ENCODE measurements around the gene LARGE1. TPM values are rescaled to one million over a fixed set of nuclear protein-coding genes. Genes with fewer than 3 reads are reported as not detected.

LARGE1 gene
- total and polyA plus RNA-seq, 2 of the 8 experiments (the other 6 are each of a cell fraction or from before 2014, with no cell fraction given) = 43.7 to 83.0 TPM

- H3K79me2 ChIP-seq (ENCODE audit: control insufficient read depth in 1 of 2, insufficient read depth in 2 of 2, low read length in 2 of 2) = peaks cover 0 to 79% of the 10 kb centered on the region in 2 experiments; a peak in 3 of 4 replicates
- no peaks in the 10 kb centered on the region for H3K36me3 ChIP-seq (ENCODE audit: control insufficient read depth in 2 of 4, insufficient read depth in 4 of 4, low read length in 3 of 4)
- peaks cover 6 to 8% of the 10 kb centered on the region in 2 experiments for H4K20me1 ChIP-seq (replicated peaks in 1 of 2; ENCODE audit: control insufficient read depth in 1 of 2, insufficient read depth in 2 of 2, low read length in 2 of 2)
- H3K9me3 ChIP-seq (ENCODE audit: insufficient read depth in 2 of 2, low read depth in 1 of 2, low read length in 1 of 2) = no peaks in the 10 kb centered on the region
- ChIA-PET CTCF (ENCODE audit: partially characterized antibody) (interaction anchor here (0.6 kb wide), 1 partner anchor 420 kb away, joined by 3 read pairs; no protein-coding TSS in a partner anchor), POLR2A (ENCODE audit: partially characterized antibody) (no interaction called here)
- H3K4me2 ChIP-seq (ENCODE audit: insufficient read depth in 1 of 2, low read depth in 2 of 2, low read length in 2 of 2) = no peak overlapping the region
- H2BK15ac ChIP-seq (ENCODE audit: low read length) = no peak overlapping the region
- no peak overlapping the region for H2BK12ac ChIP-seq (ENCODE audit: low read depth, low read length)
- H3K23me2 ChIP-seq (ENCODE audit: low read depth, low read length) = no peaks in the 10 kb centered on the region
- peaks cover 6% of the 10 kb centered on the region; the same call in 1 of the 2 replicates for H3K79me1 ChIP-seq (ENCODE audit: low read depth, low read length)
- H3K9ac ChIP-seq (replicated peaks in 1 of 4; ENCODE audit: extremely low read depth in 1 of 4, low read depth in 3 of 4, low read length in 3 of 4) = no peak overlapping the region
- H2BK20ac ChIP-seq (ENCODE audit: low read length) = no peak overlapping the region
- H2BK120ac ChIP-seq (replicated peaks; ENCODE audit: low read depth, low read length) = no peak overlapping the region
- H3K27ac ChIP-seq (ENCODE audit: low read depth, low read length) = no peak overlapping the region
- no peaks in the 10 kb centered on the region for H3K27me3 ChIP-seq (replicated peaks in 1 of 4; ENCODE audit: control insufficient read depth in 3 of 4, extremely low read depth in 1 of 4, insufficient read depth in 3 of 4, low read length in 3 of 4)
- H3K14ac ChIP-seq (ENCODE audit: insufficient read length) = no peak overlapping the region
- H4K5ac ChIP-seq (ENCODE audit: insufficient read length, low read depth, low read length) = no peak overlapping the region
- no peak overlapping the region for H3K18ac ChIP-seq (ENCODE audit: extremely low read depth, low read length)
- TF ChIP-seq E2F6 (IDR thresholded peaks at IDR 0.05) = no peak
- H2BK5ac ChIP-seq (ENCODE audit: low read depth, low read length) = no peak overlapping the region
- H3K56ac ChIP-seq (replicated peaks; ENCODE audit: insufficient read length, low read depth, low read length) = no peak overlapping the region
- H4K8ac ChIP-seq (ENCODE audit: extremely low read depth, insufficient read depth, low read length) = no peak overlapping the region
- no peak overlapping the region for H4K91ac ChIP-seq (replicated peaks; ENCODE audit: insufficient read length, low read length)
- H3K23ac ChIP-seq (ENCODE audit: insufficient read length) = no peak overlapping the region
- no peak overlapping the region for H2AFZ ChIP-seq (ENCODE audit: low read length)
- H2AK5ac ChIP-seq (ENCODE audit: low read depth, low read length) = no peak overlapping the region
- H3K4me1 ChIP-seq (replicated peaks in 1 of 4; ENCODE audit: control insufficient read depth in 3 of 4, insufficient read depth in 4 of 4, low read length in 3 of 4) = no peaks in the 10 kb centered on the region
- FAIRE-seq (no peak), DNase-seq (ENCODE audit: low read depth in 1 of 2, low spot score in 2 of 2) (no peak)
- 95% methylated on average over 7 of the region's 7 CpGs; no CpG with 5 or more reads in 1 of the 2 experiments for WGBS, 2 experiments (ENCODE audit: extremely low coverage in 1 of 2, insufficient coverage in 1 of 2, insufficient read length in 1 of 2, insufficient replicate concordance in 2 of 2, low coverage in 1 of 2, low lambda C conversion rate in 2 of 2, missing lambda C conversion rate in 1 of 2)
- no peak overlapping the region for H3K4ac ChIP-seq (replicated peaks; ENCODE audit: insufficient read length, low read depth, low read length)
- no peak overlapping the region for H3K4me3 ChIP-seq (ENCODE audit: extremely low read depth in 1 of 4, insufficient read depth in 2 of 4, low read depth in 3 of 4, low read length in 4 of 4)
Observed at GRCh38 chr22:33691057-33691630, 229.1 kb downstream of the LARGE1 start.
